ENCODE measurements around the gene UBA1.

Gene UBA1

GRCh38 chrX:47226071-47226470 is 32.4 kb downstream of the UBA1 start:
- no peak for DNase-seq (ENCODE audit: low spot score)
- CTCF ChIA-PET = no interaction called here
- TF ChIP-seq CTCF (conservative IDR thresholded peaks at IDR 0.05; ENCODE audit: low read depth) = no peak
- peak overlapping the region; percentile 9; the same call in 1 of the 2 replicates for H3K27ac ChIP-seq
- POLR2A ChIA-PET (ENCODE audit: low non-redundant PET) = no interaction called here

GRCh38 chrX:47226531-47227333 is 33.1 kb downstream of the UBA1 start:
- DNase-seq (ENCODE audit: low spot score) = no peak
- ChIA-PET POLR2A (ENCODE audit: low non-redundant PET) (no interaction called here), CTCF (no interaction called here)
- TF ChIP-seq CTCF (conservative IDR thresholded peaks at IDR 0.05; ENCODE audit: low read depth) = no peak
- peak overlapping the region; percentile 9; the same call in 1 of the 2 replicates for H3K27ac ChIP-seq

GRCh38 chrX:47227334-47227583 is 33.6 kb downstream of the UBA1 start:
- CTCF ChIA-PET = no interaction called here
- no peak overlapping the region; the same call in 1 of the 2 replicates for H3K27ac ChIP-seq
- POLR2A ChIA-PET (ENCODE audit: low non-redundant PET) = no interaction called here
- DNase-seq (ENCODE audit: low spot score) = no peak
- TF ChIP-seq CTCF (conservative IDR thresholded peaks at IDR 0.05; ENCODE audit: low read depth) = no peak

GRCh38 chrX:47228550-47229270 is 35.1 kb downstream of the UBA1 start:
- ChIA-PET POLR2A (ENCODE audit: low non-redundant PET) (no interaction called here), CTCF (no interaction called here)
- no peak for TF ChIP-seq CTCF (conservative IDR thresholded peaks at IDR 0.05; ENCODE audit: low read depth)
- no peak for DNase-seq (ENCODE audit: low spot score)
- no peak overlapping the region for H3K27ac ChIP-seq

- ChIA-PET CTCF (interaction anchor here (1.0 kb wide), 1 partner anchor 294 kb away, joined by 3 read pairs; no protein-coding TSS in a partner anchor), POLR2A (ENCODE audit: low non-redundant PET) (no interaction called here)
- no peak for TF ChIP-seq CTCF (conservative IDR thresholded peaks at IDR 0.05; ENCODE audit: low read depth)
- DNase-seq (ENCODE audit: low spot score) = no peak
- no peak overlapping the region for H3K27ac ChIP-seq
These were observed 35.8 kb downstream of the UBA1 start for GRCh38 chrX:47229427-47229826.

- CTCF ChIA-PET = interaction anchor here (1.0 kb wide), 1 partner anchor 293 kb away, joined by 3 read pairs; no protein-coding TSS in a partner anchor
- peak overlapping the region; percentile 45 for H3K27ac ChIP-seq
- TF ChIP-seq CTCF (conservative IDR thresholded peaks at IDR 0.05; ENCODE audit: low read depth) = no peak
These were observed 36.7 kb downstream of the UBA1 start for GRCh38 chrX:47230136-47230868.

More at GRCh38 chrX:47230136-47230868, 36.7 kb downstream of the UBA1 start:
- POLR2A ChIA-PET (ENCODE audit: low non-redundant PET) = no interaction called here
- DNase-seq (ENCODE audit: low spot score) = no peak

Data from RWPE1 (cell line).